ENCODE results near the gene BAHD1. TPM values are rescaled to one million over a fixed set of nuclear protein-coding genes. Genes with fewer than 3 reads are reported as not detected.
"Not testable (repeated sequence)": the region's sequence is repeated elsewhere in the genome, so short reads cannot be mapped to it uniquely, and the experiment has no call there.

Gene BAHD1
- polyA plus RNA-seq, 4 donors, result 18.7 to 27.8 (median 26.1) TPM

GRCh38 chr15:40443255-40443654 is 2.5 kb downstream of the BAHD1 start:
- DNase-seq (ENCODE audit: low read depth in 4 of 4, low spot score in 2 of 4), result no peak

GRCh38 chr15:40443846-40444245 is 3.1 kb downstream of the BAHD1 start:
- DNase-seq (ENCODE audit: low read depth in 4 of 4, low spot score in 2 of 4), result no peak

GRCh38 chr15:40444736-40445135 is 4.0 kb downstream of the BAHD1 start:
- no peak for DNase-seq (ENCODE audit: low read depth in 4 of 4, low spot score in 2 of 4)

GRCh38 chr15:40445421-40445922 is 4.7 kb downstream of the BAHD1 start:
- DNase-seq (ENCODE audit: low read depth in 4 of 4, low spot score in 2 of 4), result no peak

GRCh38 chr15:40446144-40446543 is 5.4 kb downstream of the BAHD1 start:
- DNase-seq (ENCODE audit: low read depth in 4 of 4, low spot score in 2 of 4), result no peak

- DNase-seq (ENCODE audit: low read depth in 4 of 4, low spot score in 2 of 4), result no peak
These were observed 7.6 kb downstream of the BAHD1 start for GRCh38 chr15:40448354-40448753.

GRCh38 chr15:40449275-40449674 is 8.5 kb downstream of the BAHD1 start:
- no peak for DNase-seq (ENCODE audit: low read depth in 4 of 4, low spot score in 2 of 4)

- no peak for DNase-seq (ENCODE audit: low read depth in 4 of 4, low spot score in 2 of 4)
These were observed 9.3 kb downstream of the BAHD1 start for GRCh38 chr15:40450047-40450446.

GRCh38 chr15:40451527-40452158 is 10.9 kb downstream of the BAHD1 start:
- no peak for DNase-seq (ENCODE audit: low read depth in 4 of 4, low spot score in 2 of 4)

GRCh38 chr15:40452296-40453090 is 11.7 kb downstream of the BAHD1 start:
- DNase-seq (ENCODE audit: low read depth in 4 of 4, low spot score in 2 of 4), result no peak

GRCh38 chr15:40453941-40454340 is 13.2 kb downstream of the BAHD1 start:
- DNase-seq (ENCODE audit: low read depth in 4 of 4, low spot score in 2 of 4), result not testable (repeated sequence)

GRCh38 chr15:40454904-40455391 is 14.2 kb downstream of the BAHD1 start:
- no peak for DNase-seq (ENCODE audit: low read depth in 4 of 4, low spot score in 2 of 4)

- DNase-seq (ENCODE audit: low read depth in 4 of 4, low spot score in 2 of 4), result no peak
These were observed 15.6 kb downstream of the BAHD1 start for GRCh38 chr15:40456299-40456712.

- DNase-seq (ENCODE audit: low read depth in 4 of 4, low spot score in 2 of 4), result no peak
These were observed 16.0 kb downstream of the BAHD1 start for GRCh38 chr15:40456738-40457137.

- DNase-seq (ENCODE audit: low read depth in 4 of 4, low spot score in 2 of 4), result no peak
These were observed 18.0 kb downstream of the BAHD1 start for GRCh38 chr15:40458495-40459371.

- DNase-seq (ENCODE audit: low read depth in 4 of 4, low spot score in 2 of 4), result no peak
These were observed 18.8 kb downstream of the BAHD1 start for GRCh38 chr15:40459391-40460015.

GRCh38 chr15:40460404-40460803 is 19.7 kb downstream of the BAHD1 start:
- DNase-seq (ENCODE audit: low read depth in 4 of 4, low spot score in 2 of 4), result no peak

- no peak for DNase-seq (ENCODE audit: low read depth in 4 of 4, low spot score in 2 of 4)
These were observed 21.2 kb downstream of the BAHD1 start for GRCh38 chr15:40461958-40462357.

- DNase-seq (ENCODE audit: low read depth in 4 of 4, low spot score in 2 of 4), result no peak
These were observed 22.5 kb downstream of the BAHD1 start for GRCh38 chr15:40463279-40463678.

GRCh38 chr15:40463886-40464545 is 23.3 kb downstream of the BAHD1 start:
- no peak for DNase-seq (ENCODE audit: low read depth in 4 of 4, low spot score in 2 of 4)

Measured in left renal cortex interstitium (tissue), 4 donors.